Liver (tissue), 9 donors: ENCODE results near the gene ATL1. TPM values are rescaled to one million over a fixed set of nuclear protein-coding genes. Genes with fewer than 3 reads are reported as not detected.

ENCODE experiments used
- DNase-seq: peaks from one replicate; pipeline ENCODE4 v3.0.0-alpha.2; 2017; ENCODE audit warnings: low spot score
- H3K27ac ChIP-seq, 2 donors: one replicate each; pipeline ENCODE4 v1.7.0; 2013; ENCODE audit warnings: inconsistent platforms in 2 of 2, low read length in 2 of 2, control low read depth in 1 of 2, low read depth in 1 of 2, mild to moderate bottlenecking in 1 of 2
- H3K27me3 ChIP-seq, 4 donors: one replicate each; pipeline versions ENCODE4 v1.6.1 to v1.7.0; 2013; ENCODE audit warnings: low read length in 3 of 4, inconsistent platforms in 1 of 4, mild to moderate bottlenecking in 1 of 4, moderate library complexity in 1 of 4; ENCODE audit not compliant: control insufficient read depth in 4 of 4, insufficient read depth in 4 of 4
- H3K36me3 ChIP-seq, 4 donors: one replicate each; pipeline versions ENCODE4 v1.6.1 to v1.7.0; 2013; ENCODE audit warnings: low read length in 3 of 4, mild to moderate bottlenecking in 3 of 4, low read depth in 1 of 4, moderate library complexity in 1 of 4; ENCODE audit not compliant: control insufficient read depth in 4 of 4, insufficient read depth in 3 of 4
- H3K4me1 ChIP-seq, 4 donors: one replicate each; pipeline versions ENCODE4 v1.6.1 to v1.7.0; 2013; ENCODE audit warnings: low read length in 3 of 4, mild to moderate bottlenecking in 3 of 4, moderate library complexity in 1 of 4; ENCODE audit not compliant: control insufficient read depth in 4 of 4, insufficient read depth in 4 of 4
- H3K4me3 ChIP-seq, 3 donors: one replicate each; pipeline versions ENCODE4 v1.6.1 to v1.7.0; 2013; ENCODE audit warnings: low read length in 3 of 3, control low read depth in 1 of 3, low read depth in 1 of 3, mild to moderate bottlenecking in 1 of 3
- H3K9ac ChIP-seq, 2 donors: one replicate each; pipeline ENCODE4 v1.7.0; 2013; ENCODE audit warnings: low read length in 2 of 2, mild to moderate bottlenecking in 2 of 2, moderate library complexity in 2 of 2, control low read depth in 1 of 2, low read depth in 1 of 2
- H3K9me3 ChIP-seq, 4 donors: one replicate each; pipeline versions ENCODE4 v1.6.1 to v1.7.0; 2013; ENCODE audit warnings: low read length in 3 of 4; ENCODE audit not compliant: control insufficient read depth in 4 of 4
- ATF3 ChIP-seq: IDR thresholded peaks from 2 replicates; pipeline ENCODE4 v1.6.1; 2016; ENCODE audit warnings: antibody characterized with exemption
- CTCF ChIP-seq: fragments of 150-350 bp; IDR thresholded peaks from 2 replicates; pipeline ENCODE4 v1.5.1; 2017; ENCODE audit warnings: improper control_type of control experiment, low read depth, low read length; ENCODE audit not compliant: missing input control
- EGR1 ChIP-seq, 2 donors: IDR thresholded peaks; 2 replicates each; pipeline ENCODE4 v1.6.1; 2016 to 2018; ENCODE audit warnings: antibody characterized with exemption in 2 of 2, low read depth in 2 of 2
- FOXA1 ChIP-seq: IDR thresholded peaks from 2 replicates; pipeline ENCODE4 v1.6.1; 2016; ENCODE audit warnings: antibody characterized with exemption
- FOXA2 ChIP-seq: IDR thresholded peaks from 2 replicates; pipeline ENCODE4 v1.6.1; 2016; ENCODE audit warnings: antibody characterized with exemption
- GABPA ChIP-seq, 2 donors: IDR thresholded peaks in 1 of 2; conservative IDR thresholded peaks in 1 of 2; 2 replicates each; pipeline ENCODE4 v1.6.1; 2016; ENCODE audit warnings: antibody characterized with exemption in 2 of 2, mild to moderate bottlenecking in 1 of 2, moderate library complexity in 1 of 2
- HNF4A ChIP-seq, 2 donors: conservative IDR thresholded peaks; 2 replicates each; pipeline ENCODE4 v1.6.1; 2016; ENCODE audit warnings: antibody characterized with exemption in 2 of 2, mild to moderate bottlenecking in 2 of 2
- HNF4G ChIP-seq: IDR thresholded peaks from 2 replicates; pipeline ENCODE4 v1.6.1; 2016; ENCODE audit warnings: antibody characterized with exemption
- JUND ChIP-seq, 2 donors: IDR thresholded peaks; 2 replicates each; pipeline ENCODE4 v1.6.1; 2016; ENCODE audit warnings: antibody characterized with exemption in 2 of 2
- MAX ChIP-seq: IDR thresholded peaks from 2 replicates; pipeline ENCODE4 v1.6.1; 2016; ENCODE audit warnings: antibody characterized with exemption
- NR2F2 ChIP-seq: IDR thresholded peaks from 2 replicates; pipeline ENCODE4 v1.6.1; 2016; ENCODE audit warnings: antibody characterized with exemption
- RAD21 ChIP-seq, 2 donors: IDR thresholded peaks; 2 replicates each; pipeline ENCODE4 v1.6.1; 2016; ENCODE audit warnings: antibody characterized with exemption in 2 of 2, mild to moderate bottlenecking in 2 of 2
- REST ChIP-seq: IDR thresholded peaks from 2 replicates; pipeline ENCODE4 v1.6.1; 2016; ENCODE audit warnings: antibody characterized with exemption, mild to moderate bottlenecking
- RXRA ChIP-seq, 2 donors: IDR thresholded peaks; 2 replicates each; pipeline ENCODE4 v1.6.1; 2017 to 2018; ENCODE audit warnings: antibody characterized with exemption in 2 of 2, mild to moderate bottlenecking in 1 of 2
- SP1 ChIP-seq: IDR thresholded peaks from 2 replicates; pipeline ENCODE4 v1.6.1; 2018; ENCODE audit warnings: antibody characterized with exemption, mild to moderate bottlenecking
- YY1 ChIP-seq: IDR thresholded peaks from 2 replicates; pipeline ENCODE4 v1.6.1; 2016; ENCODE audit warnings: antibody characterized with exemption, mild to moderate bottlenecking
- ZBTB33 ChIP-seq: IDR thresholded peaks from 2 replicates; pipeline ENCODE4 v1.6.1; 2016; ENCODE audit warnings: antibody characterized with exemption
- WGBS: extraction: QIAGEN DNeasy Blood & Tissue Kit; methylation state at CpG from one replicate; pipeline ENCODE4 v1.1.7; 2013; 5-methylcytosine and 5-hydroxymethylcytosine counted together
- polyA plus RNA-seq, 2 donors: library from polyadenylated mRNA; stranded (reverse) in 1 of 2; unstranded in 1 of 2; fragments of 200-250 nt in 1 of 2; fragments of >200 nt in 1 of 2; fragmentation: Nextera tagmentation in 1 of 2; extraction: Ambion mirVana in 1 of 2; gene quantifications; one replicate each; pipeline versions ENCODE4 v1.2.1 to v1.2.3, GENCODE V29; 2013 to 2015
- total RNA-seq, 2 donors: library from RNA; depleted of rRNA; stranded (reverse); fragments of >200 nt; gene quantifications; one replicate each; pipeline ENCODE4 v1.2.3, GENCODE V29; 2014
- donor health status: healthy.
- donor health status: healthy.
- donor health status: healthy.
- donor health status: healthy.
- donor health status: healthy.

Gene ATL1
- total and polyA plus RNA-seq, 4 donors = 0.17 to 0.79 (median 0.47) TPM

- WGBS = 93% methylated on average over 2 of the region's 2 CpGs
- H3K4me1 ChIP-seq = peaks cover 0 to 8% (median 4%) of the 10 kb centered on the region in 4 donors
- no peak overlapping the region for H3K4me3 ChIP-seq
- H3K36me3 ChIP-seq = no peaks in the 10 kb centered on the region
- H3K27ac ChIP-seq = no peak overlapping the region
- TF ChIP-seq REST (no peak), YY1 (no peak), ZBTB33 (no peak), ATF3 (no peak), MAX (no peak), HNF4G (no peak), RXRA (IDR thresholded peaks at IDR 0.05) (no peak), HNF4A (conservative IDR thresholded peaks at IDR 0.05) (no peak), GABPA (IDR thresholded peaks at IDR 0.05 in 1 of 2, conservative IDR thresholded peaks at IDR 0.05 in 1 of 2) (no peak), SP1 (no peak), FOXA2 (no peak), NR2F2 (no peak), EGR1 (IDR thresholded peaks at IDR 0.05; ENCODE audit: low read depth in 2 of 2) (no peak), RAD21 (IDR thresholded peaks at IDR 0.05) (no peak)
- no peaks in the 10 kb centered on the region for H3K9me3 ChIP-seq
- H3K27me3 ChIP-seq = no peaks in the 10 kb centered on the region
- no peak for DNase-seq
- H3K9ac ChIP-seq = no peak overlapping the region
Observed at GRCh38 chr14:50601394-50601793, 41.4 kb downstream of the ATL1 start.

- H3K27me3 ChIP-seq = no peaks in the 10 kb centered on the region
- peaks cover 0 to 8% (median 4%) of the 10 kb centered on the region in 4 donors for H3K4me1 ChIP-seq
- no peaks in the 10 kb centered on the region for H3K36me3 ChIP-seq
- H3K27ac ChIP-seq = no peak overlapping the region
- no peaks in the 10 kb centered on the region for H3K9me3 ChIP-seq
- DNase-seq = no peak
- H3K4me3 ChIP-seq = no peak overlapping the region
- no peak for TF ChIP-seq ZBTB33
- TF ChIP-seq JUND (IDR thresholded peaks at IDR 0.05) = no peak
- TF ChIP-seq SP1 = no peak
- no peak for TF ChIP-seq EGR1 (IDR thresholded peaks at IDR 0.05; ENCODE audit: low read depth in 2 of 2)
- no peak for TF ChIP-seq ATF3
- no peak for TF ChIP-seq FOXA1
- no peak for TF ChIP-seq RXRA (IDR thresholded peaks at IDR 0.05)
- no peak for TF ChIP-seq CTCF
- no peak for TF ChIP-seq MAX
- 84% methylated on average over 3 of the region's 3 CpGs for WGBS
- H3K9ac ChIP-seq = no peak overlapping the region
Observed at GRCh38 chr14:50602035-50602434, 42.1 kb downstream of the ATL1 start.
